ENCODE data around the gene OR6B2. TPM values are rescaled to one million over a fixed set of nuclear protein-coding genes. Genes with fewer than 3 reads are reported as not detected.

The OR6B2 gene
- total RNA-seq, 4 donors from 2014 or later: not detected

GRCh38 chr2:239983004-239983778 lies 47.0 kb downstream of the OR6B2 start:
- H3K9me3 ChIP-seq: no peaks in the 10 kb centered on the region
- H3K4me3 ChIP-seq: no peak overlapping the region
- peaks cover 65% of the 10 kb centered on the region for H3K36me3 ChIP-seq
- TF ChIP-seq POLR2AphosphoS5 (IDR thresholded peaks at IDR 0.05) (no peak), CTCF (IDR thresholded peaks at IDR 0.05) (no peak), EP300 (IDR thresholded peaks at IDR 0.05) (no peak), POLR2A (IDR thresholded peaks at IDR 0.05) (no peak)
- WGBS: 86% methylated on average over 9 of the region's 9 CpGs
- no peaks in the 10 kb centered on the region for H3K27me3 ChIP-seq
- no peaks in the 10 kb centered on the region for H3K4me1 ChIP-seq
- DNase-seq (ENCODE audit: low spot score in 2 of 2): no peak
- H3K27ac ChIP-seq: no peak overlapping the region

Other genes starting within 250 kb of the OR6B2 start
- 100 to 1,000 TPM in 3 of 4 donors, 10 to 100 TPM in 1; 95.2 to 179 (median 165) TPM for gene NDUFA10, start 5.1 kb downstream of the OR6B2 start, total RNA-seq
- not detected for gene OR6B3, start 23.1 kb upstream of the OR6B2 start, total RNA-seq
- gene COPS9, start 105.9 kb upstream of the OR6B2 start, total RNA-seq: 100 to 1,000 TPM in 3 of 4 donors, 10 to 100 TPM in 1; 30.6 to 178 (median 143) TPM
- not detected for gene OTOS, start 110.2 kb upstream of the OR6B2 start, total RNA-seq